HL-60 (cell line): Measurements from ENCODE around the gene ITGB1BP2.
"Not testable (repeated sequence)": the region's sequence is repeated elsewhere in the genome, so short reads cannot be mapped to it uniquely, and the experiment has no call there.

Source experiments
- DNase-seq, 2 experiments: peaks; one replicate each; pipeline ENCODE4 v3.0.0-alpha.2; 2010 to 2020; ENCODE audit warnings: low read depth in 1 of 2, low spot score in 1 of 2
- H3K27ac ChIP-seq: fragments of 250-450 bp; sonication (Bioruptor Pico); replicated peaks from 2 replicates; pipeline ENCODE4 v1.5.1; 2020; ENCODE audit warnings: mild to moderate bottlenecking, moderate library complexity
- H3K27me3 ChIP-seq: fragments of 250-450 bp; sonication (Bioruptor Pico); 2 replicates; pipeline ENCODE4 v1.5.1; 2021; ENCODE audit warnings: mild to moderate bottlenecking, moderate library complexity; ENCODE audit not compliant: insufficient read depth, poor library complexity, severe bottlenecking
- H3K4me3 ChIP-seq: replicated peaks from 2 replicates; pipeline ENCODE4 v1.5.1; 2011; ENCODE audit warnings: mild to moderate bottlenecking, control low read depth, low read length; ENCODE audit not compliant: insufficient read depth
- GABPA ChIP-seq: IDR thresholded peaks from 2 replicates; pipeline ENCODE4 v1.6.1; 2012; ENCODE audit warnings: low read depth
- POLR2AphosphoS5 ChIP-seq: IDR thresholded peaks from 2 replicates; pipeline ENCODE4 v1.6.1; 2012; ENCODE audit warnings: low read depth
- SPI1 ChIP-seq: IDR thresholded peaks from 2 replicates; pipeline ENCODE4 v1.6.1; 2012; ENCODE audit warnings: low read depth, mild to moderate bottlenecking, borderline replicate concordance
- TF ChIP-seq, protein P1 (sequence below): IDR thresholded peaks from one replicate; pipeline ENCODE4 v1.5.1; 2011; ENCODE audit warnings: low read length, control low read depth, inconsistent platforms; ENCODE audit not compliant: insufficient read depth
- TF ChIP-seq, protein P2 (sequence below): IDR thresholded peaks from 2 replicates; pipeline ENCODE4 v1.6.1; 2012; ENCODE audit warnings: low read depth; ENCODE audit not compliant: insufficient replicate concordance

Gene ITGB1BP2

GRCh38 chrX:71298119-71298518 is 3.4 kb upstream of the ITGB1BP2 start:
- Histone ChIP-seq H3K27ac (no peak overlapping the region), H3K4me3 (no peak overlapping the region), H3K27me3 (no peaks in the 10 kb centered on the region)
- no peak for DNase-seq
- TF ChIP-seq, protein P1, sequence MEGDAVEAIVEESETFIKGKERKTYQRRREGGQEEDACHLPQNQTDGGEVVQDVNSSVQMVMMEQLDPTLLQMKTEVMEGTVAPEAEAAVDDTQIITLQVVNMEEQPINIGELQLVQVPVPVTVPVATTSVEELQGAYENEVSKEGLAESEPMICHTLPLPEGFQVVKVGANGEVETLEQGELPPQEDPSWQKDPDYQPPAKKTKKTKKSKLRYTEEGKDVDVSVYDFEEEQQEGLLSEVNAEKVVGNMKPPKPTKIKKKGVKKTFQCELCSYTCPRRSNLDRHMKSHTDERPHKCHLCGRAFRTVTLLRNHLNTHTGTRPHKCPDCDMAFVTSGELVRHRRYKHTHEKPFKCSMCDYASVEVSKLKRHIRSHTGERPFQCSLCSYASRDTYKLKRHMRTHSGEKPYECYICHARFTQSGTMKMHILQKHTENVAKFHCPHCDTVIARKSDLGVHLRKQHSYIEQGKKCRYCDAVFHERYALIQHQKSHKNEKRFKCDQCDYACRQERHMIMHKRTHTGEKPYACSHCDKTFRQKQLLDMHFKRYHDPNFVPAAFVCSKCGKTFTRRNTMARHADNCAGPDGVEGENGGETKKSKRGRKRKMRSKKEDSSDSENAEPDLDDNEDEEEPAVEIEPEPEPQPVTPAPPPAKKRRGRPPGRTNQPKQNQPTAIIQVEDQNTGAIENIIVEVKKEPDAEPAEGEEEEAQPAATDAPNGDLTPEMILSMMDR = no peak
- TF ChIP-seq, protein P2, sequence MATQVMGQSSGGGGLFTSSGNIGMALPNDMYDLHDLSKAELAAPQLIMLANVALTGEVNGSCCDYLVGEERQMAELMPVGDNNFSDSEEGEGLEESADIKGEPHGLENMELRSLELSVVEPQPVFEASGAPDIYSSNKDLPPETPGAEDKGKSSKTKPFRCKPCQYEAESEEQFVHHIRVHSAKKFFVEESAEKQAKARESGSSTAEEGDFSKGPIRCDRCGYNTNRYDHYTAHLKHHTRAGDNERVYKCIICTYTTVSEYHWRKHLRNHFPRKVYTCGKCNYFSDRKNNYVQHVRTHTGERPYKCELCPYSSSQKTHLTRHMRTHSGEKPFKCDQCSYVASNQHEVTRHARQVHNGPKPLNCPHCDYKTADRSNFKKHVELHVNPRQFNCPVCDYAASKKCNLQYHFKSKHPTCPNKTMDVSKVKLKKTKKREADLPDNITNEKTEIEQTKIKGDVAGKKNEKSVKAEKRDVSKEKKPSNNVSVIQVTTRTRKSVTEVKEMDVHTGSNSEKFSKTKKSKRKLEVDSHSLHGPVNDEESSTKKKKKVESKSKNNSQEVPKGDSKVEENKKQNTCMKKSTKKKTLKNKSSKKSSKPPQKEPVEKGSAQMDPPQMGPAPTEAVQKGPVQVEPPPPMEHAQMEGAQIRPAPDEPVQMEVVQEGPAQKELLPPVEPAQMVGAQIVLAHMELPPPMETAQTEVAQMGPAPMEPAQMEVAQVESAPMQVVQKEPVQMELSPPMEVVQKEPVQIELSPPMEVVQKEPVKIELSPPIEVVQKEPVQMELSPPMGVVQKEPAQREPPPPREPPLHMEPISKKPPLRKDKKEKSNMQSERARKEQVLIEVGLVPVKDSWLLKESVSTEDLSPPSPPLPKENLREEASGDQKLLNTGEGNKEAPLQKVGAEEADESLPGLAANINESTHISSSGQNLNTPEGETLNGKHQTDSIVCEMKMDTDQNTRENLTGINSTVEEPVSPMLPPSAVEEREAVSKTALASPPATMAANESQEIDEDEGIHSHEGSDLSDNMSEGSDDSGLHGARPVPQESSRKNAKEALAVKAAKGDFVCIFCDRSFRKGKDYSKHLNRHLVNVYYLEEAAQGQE = no peak
- TF ChIP-seq POLR2AphosphoS5 (no peak), GABPA (no peak), SPI1 (no peak)

GRCh38 chrX:71300064-71300463 is 1.5 kb upstream of the ITGB1BP2 start:
- DNase-seq, H3K27me3 ChIP-seq, H3K27ac ChIP-seq, H3K4me3 ChIP-seq: not testable (repeated sequence)

- H3K27ac ChIP-seq, DNase-seq, H3K4me3 ChIP-seq, H3K27me3 ChIP-seq: not testable (repeated sequence)
These were observed 1.1 kb upstream of the ITGB1BP2 start for GRCh38 chrX:71300495-71300894.

GRCh38 chrX:71302461-71303213 is 1.1 kb downstream of the ITGB1BP2 start:
- TF ChIP-seq SPI1 (peak; percentile 75), GABPA (no peak), POLR2AphosphoS5 (no peak)
- TF ChIP-seq, protein P2 = no peak
- TF ChIP-seq, protein P1 = no peak
- no peaks in the 10 kb centered on the region for H3K27me3 ChIP-seq
- no peak for DNase-seq
- H3K4me3 ChIP-seq = no peak overlapping the region
- H3K27ac ChIP-seq = no peak overlapping the region

DNA sequence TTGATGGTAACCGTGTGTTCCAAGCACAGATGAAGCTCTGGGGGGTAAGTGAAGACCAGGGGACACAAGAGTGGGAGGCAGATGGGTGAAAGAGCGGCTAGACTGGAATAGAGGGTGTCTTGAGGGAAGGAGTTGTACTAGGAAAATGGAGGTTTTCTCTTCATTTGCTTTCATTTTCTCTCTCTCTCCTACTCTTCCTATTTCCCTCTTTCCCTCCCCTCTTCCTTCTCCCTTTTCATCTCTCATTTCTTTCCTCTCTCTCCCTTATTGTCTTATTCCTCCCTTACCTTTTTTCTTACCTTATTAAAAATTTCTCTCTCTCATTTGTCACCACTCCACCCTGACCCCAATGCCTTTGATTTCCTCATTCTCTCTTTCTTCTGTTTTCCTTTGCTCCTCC is 3.0 kb downstream of the ITGB1BP2 start:
- TF ChIP-seq, protein P2 = no peak
- no peak for TF ChIP-seq POLR2AphosphoS5
- no peak for TF ChIP-seq SPI1
- TF ChIP-seq GABPA = no peak
- TF ChIP-seq, protein P1 = no peak
- Histone ChIP-seq H3K27me3 (no peaks in the 10 kb centered on the region), H3K4me3 (no peak overlapping the region), H3K27ac (no peak overlapping the region)
- DNase-seq = no peak
